Ishikawa (cell line): Measurements from ENCODE around the gene ZNF423.

Source experiments
- CEBPB ChIP-seq: IDR thresholded peaks from 2 replicates; pipeline ENCODE4 v1.6.1; 2012
- CREB1 ChIP-seq: IDR thresholded peaks from 2 replicates; pipeline ENCODE4 v1.6.1; 2012; ENCODE audit warnings: low read depth
- EGR1 ChIP-seq: IDR thresholded peaks from 2 replicates; pipeline ENCODE4 v1.6.1; 2012
- EP300 ChIP-seq: IDR thresholded peaks from 2 replicates; pipeline ENCODE4 v1.6.1; 2012; ENCODE audit warnings: borderline replicate concordance
- FOXM1 ChIP-seq: IDR thresholded peaks from 2 replicates; pipeline ENCODE4 v1.6.1; 2012; ENCODE audit warnings: low read depth, borderline replicate concordance
- NFIC ChIP-seq: IDR thresholded peaks from 2 replicates; pipeline ENCODE4 v1.6.1; 2012
- RAD21 ChIP-seq: IDR thresholded peaks from 2 replicates; pipeline ENCODE4 v1.6.1; 2012; ENCODE audit warnings: low read depth
- TAF1 ChIP-seq: IDR thresholded peaks from 2 replicates; pipeline ENCODE4 v1.6.1; 2012; ENCODE audit warnings: low read depth, mild to moderate bottlenecking
- TCF12 ChIP-seq: IDR thresholded peaks from 2 replicates; pipeline ENCODE4 v1.6.1; 2012; ENCODE audit warnings: low read depth
- TEAD4 ChIP-seq: IDR thresholded peaks from 2 replicates; pipeline ENCODE4 v1.6.1; 2012
- YY1 ChIP-seq: IDR thresholded peaks from 2 replicates; pipeline ENCODE4 v1.6.1; 2012; ENCODE audit warnings: low read depth
- ZBTB7A ChIP-seq: IDR thresholded peaks from 2 replicates; pipeline ENCODE4 v1.6.1; 2012; ENCODE audit warnings: low read depth
- TF ChIP-seq, protein P1 (sequence below): IDR thresholded peaks from 2 replicates; pipeline ENCODE4 v1.6.1; 2012
- TF ChIP-seq, protein P2 (sequence below): IDR thresholded peaks from 2 replicates; pipeline ENCODE4 v1.6.1; 2012
- TF ChIP-seq, protein P3 (sequence below): IDR thresholded peaks from 2 replicates; pipeline ENCODE4 v1.6.1; 2012; ENCODE audit warnings: low read depth, mild to moderate bottlenecking

The ZNF423 gene

DNA sequence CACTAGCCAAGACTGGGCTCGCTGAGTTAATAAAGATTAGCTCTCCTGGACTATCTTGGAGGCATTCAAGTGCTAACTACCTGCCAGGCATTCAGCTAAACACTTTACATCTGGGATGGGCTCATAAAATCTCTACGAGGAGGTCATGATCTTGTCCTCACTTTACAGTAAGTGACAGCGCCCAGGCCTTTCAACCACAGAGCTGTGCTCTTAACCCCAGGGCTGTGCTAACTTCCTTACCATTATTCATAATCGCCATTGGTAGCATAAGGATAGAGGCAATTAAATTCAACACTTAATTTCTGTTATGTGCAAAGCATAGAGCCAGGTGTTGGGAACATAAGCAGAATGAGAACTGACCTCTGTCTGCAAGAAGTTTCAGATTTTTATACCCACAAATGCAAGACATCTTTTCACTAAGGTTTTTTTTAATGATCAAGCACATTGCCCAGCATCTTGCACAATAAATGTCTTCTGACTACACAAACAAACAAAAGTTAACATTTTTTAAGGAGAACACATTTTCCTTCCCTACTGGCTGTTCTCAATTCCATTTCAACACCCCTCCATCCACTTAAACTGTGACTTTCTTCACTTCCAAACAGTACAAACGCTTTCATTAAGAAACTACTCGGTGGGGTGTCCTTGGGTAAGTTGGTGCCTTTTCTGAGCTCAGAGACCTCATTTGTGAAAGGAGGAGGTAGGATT lies 310.0 kb downstream of the ZNF423 start:
- TF ChIP-seq TAF1 (no peak), CEBPB (no peak), NFIC (no peak), EP300 (no peak), FOXM1 (no peak), TEAD4 (no peak), ZBTB7A (no peak), YY1 (no peak), TCF12 (no peak), CREB1 (no peak), EGR1 (no peak), RAD21 (no peak)
- TF ChIP-seq, protein P1, sequence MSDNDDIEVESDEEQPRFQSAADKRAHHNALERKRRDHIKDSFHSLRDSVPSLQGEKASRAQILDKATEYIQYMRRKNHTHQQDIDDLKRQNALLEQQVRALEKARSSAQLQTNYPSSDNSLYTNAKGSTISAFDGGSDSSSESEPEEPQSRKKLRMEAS: no peak
- TF ChIP-seq, protein P2, sequence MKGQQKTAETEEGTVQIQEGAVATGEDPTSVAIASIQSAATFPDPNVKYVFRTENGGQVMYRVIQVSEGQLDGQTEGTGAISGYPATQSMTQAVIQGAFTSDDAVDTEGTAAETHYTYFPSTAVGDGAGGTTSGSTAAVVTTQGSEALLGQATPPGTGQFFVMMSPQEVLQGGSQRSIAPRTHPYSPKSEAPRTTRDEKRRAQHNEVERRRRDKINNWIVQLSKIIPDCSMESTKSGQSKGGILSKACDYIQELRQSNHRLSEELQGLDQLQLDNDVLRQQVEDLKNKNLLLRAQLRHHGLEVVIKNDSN: no peak
- TF ChIP-seq, protein P3, sequence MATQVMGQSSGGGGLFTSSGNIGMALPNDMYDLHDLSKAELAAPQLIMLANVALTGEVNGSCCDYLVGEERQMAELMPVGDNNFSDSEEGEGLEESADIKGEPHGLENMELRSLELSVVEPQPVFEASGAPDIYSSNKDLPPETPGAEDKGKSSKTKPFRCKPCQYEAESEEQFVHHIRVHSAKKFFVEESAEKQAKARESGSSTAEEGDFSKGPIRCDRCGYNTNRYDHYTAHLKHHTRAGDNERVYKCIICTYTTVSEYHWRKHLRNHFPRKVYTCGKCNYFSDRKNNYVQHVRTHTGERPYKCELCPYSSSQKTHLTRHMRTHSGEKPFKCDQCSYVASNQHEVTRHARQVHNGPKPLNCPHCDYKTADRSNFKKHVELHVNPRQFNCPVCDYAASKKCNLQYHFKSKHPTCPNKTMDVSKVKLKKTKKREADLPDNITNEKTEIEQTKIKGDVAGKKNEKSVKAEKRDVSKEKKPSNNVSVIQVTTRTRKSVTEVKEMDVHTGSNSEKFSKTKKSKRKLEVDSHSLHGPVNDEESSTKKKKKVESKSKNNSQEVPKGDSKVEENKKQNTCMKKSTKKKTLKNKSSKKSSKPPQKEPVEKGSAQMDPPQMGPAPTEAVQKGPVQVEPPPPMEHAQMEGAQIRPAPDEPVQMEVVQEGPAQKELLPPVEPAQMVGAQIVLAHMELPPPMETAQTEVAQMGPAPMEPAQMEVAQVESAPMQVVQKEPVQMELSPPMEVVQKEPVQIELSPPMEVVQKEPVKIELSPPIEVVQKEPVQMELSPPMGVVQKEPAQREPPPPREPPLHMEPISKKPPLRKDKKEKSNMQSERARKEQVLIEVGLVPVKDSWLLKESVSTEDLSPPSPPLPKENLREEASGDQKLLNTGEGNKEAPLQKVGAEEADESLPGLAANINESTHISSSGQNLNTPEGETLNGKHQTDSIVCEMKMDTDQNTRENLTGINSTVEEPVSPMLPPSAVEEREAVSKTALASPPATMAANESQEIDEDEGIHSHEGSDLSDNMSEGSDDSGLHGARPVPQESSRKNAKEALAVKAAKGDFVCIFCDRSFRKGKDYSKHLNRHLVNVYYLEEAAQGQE: no peak

- TF ChIP-seq TEAD4 (no peak), CEBPB (no peak), TAF1 (no peak), YY1 (no peak), ZBTB7A (no peak), RAD21 (no peak), EGR1 (no peak), NFIC (no peak), TCF12 (no peak), CREB1 (no peak), EP300 (no peak), FOXM1 (no peak)
- TF ChIP-seq, protein P2: no peak
- TF ChIP-seq, protein P1: no peak
- TF ChIP-seq, protein P3: no peak
Observed at GRCh38 chr16:49545243-49545642, 310.7 kb downstream of the ZNF423 start.

GRCh38 chr16:49544828-49545227 lies 311.1 kb downstream of the ZNF423 start:
- no peak for TF ChIP-seq TAF1
- no peak for TF ChIP-seq YY1
- no peak for TF ChIP-seq CREB1
- no peak for TF ChIP-seq FOXM1
- TF ChIP-seq TCF12: no peak
- no peak for TF ChIP-seq RAD21
- no peak for TF ChIP-seq NFIC
- TF ChIP-seq, protein P2: no peak
- TF ChIP-seq ZBTB7A: no peak
- no peak for TF ChIP-seq TEAD4
- TF ChIP-seq, protein P1: no peak
- TF ChIP-seq CEBPB: no peak
- TF ChIP-seq, protein P3: no peak
- no peak for TF ChIP-seq EP300
- TF ChIP-seq EGR1: no peak
